T-helper 1 cell treated with Interleukin-12 subunit alpha and Interleukin-12 subunit beta and Interleukin-4 antibody, amounts not matched to agents 30 μg/mL and 1 μg/mL, for 36 hours (primary cell): ENCODE data around the gene TUBGCP6.
"Not testable (repeated sequence)": the region's sequence is repeated elsewhere in the genome, so short reads cannot be mapped to it uniquely, and the experiment has no call there.

Experiments used
- H3K27ac Mint-ChIP-seq: one replicate; pipeline ENCODE4 v1.8.0; 2021; ENCODE audit warnings: mild to moderate bottlenecking, mixed read lengths
- H3K27me3 Mint-ChIP-seq: one replicate; pipeline ENCODE4 v1.8.0; 2021; ENCODE audit warnings: low read depth, mixed read lengths
- H3K36me3 Mint-ChIP-seq: one replicate; pipeline ENCODE4 v1.8.0; 2021; ENCODE audit warnings: low read depth, mixed read lengths
- H3K4me1 Mint-ChIP-seq: one replicate; pipeline ENCODE4 v1.8.0; 2021; ENCODE audit warnings: low read depth, mixed read lengths
- H3K4me3 Mint-ChIP-seq: one replicate; pipeline ENCODE4 v1.8.0; 2021; ENCODE audit warnings: mild to moderate bottlenecking, moderate library complexity, mixed read lengths
- H3K9me3 Mint-ChIP-seq: one replicate; pipeline ENCODE4 v1.8.0; 2021; ENCODE audit warnings: mixed read lengths

Gene TUBGCP6

GRCh38 chr22:50282361-50283155 is 37.7 kb upstream of the TUBGCP6 start:
- no peaks in the 10 kb centered on the region for H3K4me1 Mint-ChIP-seq
- H3K36me3 Mint-ChIP-seq: no peaks in the 10 kb centered on the region
- no peaks in the 10 kb centered on the region for H3K9me3 Mint-ChIP-seq
- H3K27ac Mint-ChIP-seq: no peak overlapping the region
- H3K4me3 Mint-ChIP-seq: no peak overlapping the region
- no peaks in the 10 kb centered on the region for H3K27me3 Mint-ChIP-seq

DNA sequence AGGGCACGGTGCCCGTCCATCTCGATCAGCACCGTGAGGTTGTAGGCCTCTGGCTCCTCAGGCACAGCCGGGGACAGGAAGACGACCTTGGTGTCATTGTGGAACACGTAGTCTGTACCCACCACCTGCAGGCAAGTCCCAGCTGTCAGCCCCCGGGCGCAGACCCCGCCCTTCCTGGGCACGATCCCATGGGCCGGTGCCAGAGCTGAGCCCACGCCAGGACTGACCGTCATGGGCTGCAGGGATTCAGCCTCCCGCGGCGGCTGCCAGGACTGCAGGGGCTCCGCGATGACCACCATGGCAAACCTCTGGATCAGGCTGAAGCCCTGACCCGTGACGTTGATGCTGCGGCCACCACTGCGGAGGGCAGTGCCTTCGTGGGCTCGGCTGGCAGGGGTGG is 37.1 kb upstream of the TUBGCP6 start:
- H3K9me3 Mint-ChIP-seq: no peaks in the 10 kb centered on the region
- no peaks in the 10 kb centered on the region for H3K27me3 Mint-ChIP-seq
- H3K4me3 Mint-ChIP-seq: no peak overlapping the region
- no peaks in the 10 kb centered on the region for H3K4me1 Mint-ChIP-seq
- no peak overlapping the region for H3K27ac Mint-ChIP-seq
- no peaks in the 10 kb centered on the region for H3K36me3 Mint-ChIP-seq

- H3K36me3 Mint-ChIP-seq: no peaks in the 10 kb centered on the region
- H3K4me3 Mint-ChIP-seq: no peak overlapping the region
- H3K4me1 Mint-ChIP-seq: no peaks in the 10 kb centered on the region
- no peak overlapping the region for H3K27ac Mint-ChIP-seq
- H3K27me3 Mint-ChIP-seq: no peaks in the 10 kb centered on the region
- H3K9me3 Mint-ChIP-seq: no peaks in the 10 kb centered on the region
These were observed 36.5 kb upstream of the TUBGCP6 start for GRCh38 chr22:50281384-50281760.

DNA sequence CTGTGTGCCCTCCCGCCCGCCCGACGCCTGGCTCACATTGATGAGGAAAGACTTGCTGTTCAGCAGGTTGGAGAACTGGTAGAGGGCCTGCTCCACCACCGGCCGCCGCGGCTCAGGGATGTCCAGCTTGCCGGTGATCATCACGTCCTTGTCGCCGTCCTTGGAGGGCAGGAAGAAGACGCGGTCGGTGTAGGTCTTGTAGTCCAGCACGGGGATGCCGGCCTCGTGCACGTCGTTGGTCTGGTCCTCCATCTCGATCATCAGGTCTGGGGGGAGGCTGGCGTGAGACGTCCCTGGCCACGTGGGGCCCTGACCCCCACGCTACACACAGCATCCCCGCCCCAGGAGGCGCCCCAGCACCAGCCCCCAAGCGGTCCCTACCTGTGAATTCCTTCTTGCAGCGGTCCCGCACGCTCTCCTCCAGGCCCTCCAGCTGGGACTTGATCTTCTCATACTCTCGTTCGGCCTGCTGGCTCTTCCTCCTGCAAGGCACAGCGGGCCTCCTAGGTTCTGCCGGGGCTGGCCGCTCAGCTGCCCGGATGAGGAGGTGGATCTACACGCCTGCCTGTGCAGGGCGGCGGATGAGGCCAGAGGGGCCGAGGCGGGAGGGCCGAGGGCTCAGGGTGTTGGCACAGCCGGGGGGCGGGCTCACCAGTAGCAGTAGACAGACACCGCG is 36.0 kb upstream of the TUBGCP6 start:
- Mint-ChIP-seq H3K27ac (no peak overlapping the region), H3K9me3 (no peaks in the 10 kb centered on the region), H3K27me3 (no peaks in the 10 kb centered on the region), H3K4me3 (no peak overlapping the region), H3K4me1 (no peaks in the 10 kb centered on the region), H3K36me3 (no peaks in the 10 kb centered on the region)

DNA sequence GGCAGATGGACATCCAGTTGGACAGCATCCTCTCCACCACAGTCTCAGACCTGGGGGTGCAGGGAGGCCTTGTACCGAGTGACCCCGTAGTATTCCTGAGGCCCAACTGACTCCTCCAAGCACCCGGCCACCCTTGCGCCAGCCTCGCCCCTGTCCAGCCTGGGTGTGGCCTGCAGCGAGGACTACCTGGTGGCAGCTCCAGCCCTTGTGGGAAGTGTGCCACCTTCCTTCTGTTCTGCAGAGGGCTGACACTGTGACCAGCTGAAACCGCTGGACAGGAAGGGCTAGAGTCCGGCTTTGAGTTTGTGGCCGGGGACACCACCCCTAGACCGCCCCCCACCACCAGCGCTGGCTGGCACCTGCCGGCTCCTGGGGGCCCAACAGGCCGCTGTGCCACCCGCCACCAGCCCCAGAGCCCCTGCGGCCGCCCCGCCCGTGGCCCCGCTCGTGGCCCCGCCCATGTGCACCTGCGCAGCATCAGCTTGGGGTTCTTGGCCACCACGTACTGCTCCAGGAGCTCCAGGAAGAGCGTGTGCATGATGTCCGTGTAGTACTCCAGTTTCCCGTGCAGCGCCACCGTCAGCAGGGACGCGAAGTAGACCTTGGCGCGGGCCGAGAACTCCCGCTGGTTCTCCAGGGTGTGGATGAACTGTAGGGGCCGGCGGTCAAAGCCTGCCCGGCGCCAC is 35.3 kb upstream of the TUBGCP6 start:
- Mint-ChIP-seq H3K4me3 (no peak overlapping the region), H3K36me3 (no peaks in the 10 kb centered on the region), H3K27ac (no peak overlapping the region), H3K4me1 (no peaks in the 10 kb centered on the region), H3K27me3 (no peaks in the 10 kb centered on the region), H3K9me3 (no peaks in the 10 kb centered on the region)

DNA sequence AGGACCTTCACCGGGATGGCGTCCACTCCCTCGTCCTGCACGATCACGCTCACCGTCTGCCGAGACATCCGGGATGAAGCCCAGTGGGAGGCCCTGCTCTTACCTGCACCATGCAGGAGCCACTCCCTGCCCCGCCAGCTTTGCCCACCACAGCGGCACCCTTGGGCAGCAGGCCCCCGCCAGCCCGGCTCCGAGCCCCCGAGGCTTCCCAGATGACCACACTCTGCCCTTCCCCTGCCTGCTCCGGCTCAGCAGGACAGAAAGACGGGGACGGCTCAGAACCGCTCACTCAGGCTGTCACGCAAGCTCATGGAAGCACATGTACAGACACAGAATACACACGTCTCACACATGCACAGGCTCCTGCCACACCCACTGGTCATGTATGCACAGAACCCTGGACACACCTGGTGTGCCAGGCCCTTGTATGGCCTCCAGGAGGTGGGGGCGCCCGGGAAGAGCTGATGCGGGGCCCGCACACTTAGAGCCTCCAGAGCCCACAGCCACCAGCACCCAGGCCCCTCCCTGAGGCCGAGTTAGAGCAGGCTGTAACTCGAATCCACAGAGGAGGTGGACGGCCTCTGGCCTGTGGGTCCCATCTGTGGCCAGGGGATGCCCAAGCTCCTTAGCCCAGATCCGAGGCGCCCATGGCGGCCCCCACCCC is 34.3 kb upstream of the TUBGCP6 start:
- H3K4me3 Mint-ChIP-seq: no peak overlapping the region
- no peaks in the 10 kb centered on the region for H3K36me3 Mint-ChIP-seq
- H3K27ac Mint-ChIP-seq: no peak overlapping the region
- peaks cover 2% of the 10 kb centered on the region for H3K4me1 Mint-ChIP-seq
- H3K27me3 Mint-ChIP-seq: peaks cover 2% of the 10 kb centered on the region
- H3K9me3 Mint-ChIP-seq: no peaks in the 10 kb centered on the region

DNA sequence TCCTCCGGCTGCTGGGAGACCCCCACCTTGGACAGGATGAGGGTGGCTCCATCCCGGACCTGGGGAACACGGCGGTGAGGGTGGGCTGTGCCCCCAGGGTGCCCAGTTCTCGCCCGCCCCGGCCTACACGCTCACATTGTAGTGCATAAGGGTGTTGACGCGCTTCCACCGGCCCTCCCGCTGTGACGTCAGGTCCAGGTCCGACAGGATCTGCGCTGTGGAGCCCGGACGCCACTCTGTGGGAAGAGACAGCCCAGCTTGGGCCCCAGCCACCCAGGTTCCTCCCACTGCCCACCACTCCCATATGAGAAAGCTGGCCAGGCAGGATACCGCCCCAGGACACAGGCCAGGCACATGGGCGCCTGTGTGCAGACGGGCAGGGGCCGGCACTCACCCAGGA is 33.6 kb upstream of the TUBGCP6 start:
- Mint-ChIP-seq H3K27me3 (peaks cover 6% of the 10 kb centered on the region), H3K4me3 (no peak overlapping the region), H3K4me1 (peaks cover 4% of the 10 kb centered on the region), H3K27ac (no peak overlapping the region), H3K36me3 (no peaks in the 10 kb centered on the region), H3K9me3 (no peaks in the 10 kb centered on the region)

GRCh38 chr22:50277761-50278160 is 32.9 kb upstream of the TUBGCP6 start:
- no peak overlapping the region for H3K27ac Mint-ChIP-seq
- H3K4me3 Mint-ChIP-seq: no peak overlapping the region
- H3K36me3 Mint-ChIP-seq: no peaks in the 10 kb centered on the region
- H3K9me3 Mint-ChIP-seq: no peaks in the 10 kb centered on the region
- H3K27me3 Mint-ChIP-seq: peaks cover 8% of the 10 kb centered on the region
- peaks cover 4% of the 10 kb centered on the region for H3K4me1 Mint-ChIP-seq

DNA sequence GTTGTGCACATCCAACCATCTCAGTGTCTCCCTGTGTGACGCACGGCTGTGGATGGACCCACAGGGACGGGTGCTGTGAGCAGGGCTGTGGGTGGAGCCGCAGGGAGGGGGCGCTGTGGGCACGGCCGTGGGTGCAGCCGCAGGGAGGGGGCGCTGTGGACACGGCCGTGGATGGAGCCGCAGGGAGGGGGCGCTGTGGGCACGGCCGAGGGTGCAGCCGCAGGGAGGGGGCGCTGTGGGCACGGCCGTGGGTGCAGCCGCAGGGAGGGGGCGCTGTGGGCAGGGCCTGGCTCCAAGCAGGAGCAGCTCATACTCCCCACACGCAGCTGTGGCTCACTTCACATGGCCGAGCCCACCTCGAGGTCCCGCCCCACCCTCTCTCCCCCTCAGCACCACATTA is 31.3 kb upstream of the TUBGCP6 start:
- Mint-ChIP-seq H3K36me3 (no peaks in the 10 kb centered on the region), H3K9me3 (no peaks in the 10 kb centered on the region), H3K4me1 (peaks cover 4% of the 10 kb centered on the region), H3K4me3 (no peak overlapping the region), H3K27ac (no peak overlapping the region), H3K27me3 (peaks cover 10% of the 10 kb centered on the region)

GRCh38 chr22:50275181-50276055 is 30.6 kb upstream of the TUBGCP6 start:
- Mint-ChIP-seq H3K9me3 (no peaks in the 10 kb centered on the region), H3K36me3 (no peaks in the 10 kb centered on the region), H3K27ac (no peak overlapping the region), H3K4me3 (no peak overlapping the region), H3K27me3 (peaks cover 10% of the 10 kb centered on the region), H3K4me1 (peaks cover 4% of the 10 kb centered on the region)

- H3K9me3 Mint-ChIP-seq: no peaks in the 10 kb centered on the region
- H3K4me3 Mint-ChIP-seq: no peak overlapping the region
- H3K4me1 Mint-ChIP-seq: peaks cover 4% of the 10 kb centered on the region
- H3K36me3 Mint-ChIP-seq: no peaks in the 10 kb centered on the region
- no peak overlapping the region for H3K27ac Mint-ChIP-seq
- H3K27me3 Mint-ChIP-seq: peaks cover 10% of the 10 kb centered on the region
These were observed 29.9 kb upstream of the TUBGCP6 start for GRCh38 chr22:50274771-50275170.

DNA sequence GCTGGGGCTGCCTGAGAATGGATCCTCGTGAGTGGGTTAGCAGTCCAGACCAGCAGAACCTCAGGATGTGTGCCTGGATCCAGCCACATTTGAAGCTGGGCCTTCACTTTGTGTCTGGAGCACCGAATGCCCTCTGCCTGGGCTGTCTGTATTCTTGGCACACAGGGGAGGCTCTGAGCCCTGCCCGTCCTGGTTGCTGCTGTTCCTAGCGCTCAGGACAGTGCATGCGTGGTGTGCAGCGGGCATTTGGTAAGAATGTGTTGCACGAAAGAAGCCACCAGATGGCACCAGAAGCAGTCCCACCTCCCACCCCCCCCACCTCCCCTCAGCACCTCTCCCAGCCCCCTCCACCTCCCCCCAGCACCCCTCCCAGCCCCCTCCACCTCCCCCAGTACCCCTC is 29.5 kb upstream of the TUBGCP6 start:
- H3K4me3 Mint-ChIP-seq: peak overlapping the region; percentile 47
- peaks cover 10% of the 10 kb centered on the region for H3K27me3 Mint-ChIP-seq
- peaks cover 6% of the 10 kb centered on the region for H3K4me1 Mint-ChIP-seq
- no peaks in the 10 kb centered on the region for H3K36me3 Mint-ChIP-seq
- H3K27ac Mint-ChIP-seq: no peak overlapping the region
- H3K9me3 Mint-ChIP-seq: no peaks in the 10 kb centered on the region

DNA sequence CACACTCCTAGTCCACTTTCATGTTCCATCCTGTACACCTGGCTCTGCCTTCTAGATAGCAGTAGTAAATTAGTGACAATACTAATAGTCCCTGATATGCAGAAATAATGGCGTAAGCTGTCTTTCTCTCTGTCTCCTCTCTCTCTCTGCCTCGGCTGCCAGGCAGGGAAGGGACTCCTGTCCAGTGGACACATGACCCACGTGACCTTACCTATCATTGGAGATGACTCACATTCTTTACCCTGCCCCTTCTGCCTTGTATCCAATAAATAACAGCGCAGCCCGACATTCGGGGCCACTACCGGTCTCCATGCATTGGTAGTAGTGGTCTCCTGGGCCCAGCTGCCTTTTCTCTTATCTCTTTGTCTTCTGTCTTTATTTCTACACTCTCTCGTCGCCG is 29.0 kb upstream of the TUBGCP6 start:
- H3K9me3 Mint-ChIP-seq, H3K4me1 Mint-ChIP-seq, H3K36me3 Mint-ChIP-seq, H3K27ac Mint-ChIP-seq: not testable (repeated sequence)
- Mint-ChIP-seq H3K27me3 (peaks cover 10% of the 10 kb centered on the region), H3K4me3 (peak overlapping the region; percentile 47)

DNA sequence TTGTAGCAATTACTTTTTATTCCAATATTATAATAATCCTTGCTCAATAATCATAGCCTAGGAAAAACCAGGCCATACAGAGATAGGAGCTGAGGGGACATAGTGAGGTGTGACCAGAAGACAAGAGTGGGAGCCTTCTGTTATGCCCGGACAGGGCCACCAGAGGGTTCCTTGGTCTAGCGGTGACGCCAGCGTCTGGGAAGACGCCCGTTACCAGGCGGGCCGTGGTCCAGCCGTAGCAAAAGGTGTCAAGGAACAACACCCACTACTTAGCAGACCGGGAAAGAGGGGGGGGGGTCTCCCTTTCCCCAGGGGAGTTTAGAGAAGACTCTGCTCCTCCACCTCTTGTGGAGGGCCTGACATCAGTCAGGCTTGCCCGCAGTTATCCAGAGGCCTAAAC is 28.5 kb upstream of the TUBGCP6 start:
- H3K4me3 Mint-ChIP-seq, H3K9me3 Mint-ChIP-seq, H3K36me3 Mint-ChIP-seq, H3K27ac Mint-ChIP-seq: not testable (repeated sequence)
- Mint-ChIP-seq H3K27me3 (peaks cover 10% of the 10 kb centered on the region), H3K4me1 (peaks cover 10% of the 10 kb centered on the region)
